ENCODE data around the gene SEPTIN3.

The SEPTIN3 gene

DNA sequence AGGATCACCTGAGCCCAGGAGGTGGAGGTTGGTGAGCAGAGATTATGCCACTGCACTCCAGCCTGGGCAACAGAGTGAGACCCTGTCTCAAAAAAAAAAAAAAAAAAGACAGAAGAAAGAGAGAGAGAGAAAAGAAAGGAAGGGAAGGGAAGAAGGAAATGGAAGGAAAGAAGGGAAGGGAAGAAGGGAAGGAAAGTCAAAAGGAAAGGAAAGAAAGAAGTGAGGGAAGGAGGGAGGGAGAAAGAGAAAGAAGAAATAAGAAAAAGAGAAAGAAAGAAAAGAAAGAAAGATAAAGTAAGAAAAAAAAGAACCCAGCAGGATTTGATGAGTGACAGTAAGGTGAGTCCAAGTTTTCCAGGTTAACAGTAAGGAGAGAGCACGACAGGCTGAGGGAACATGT, 49.0 kb downstream of the SEPTIN3 start:
- no peak for DNase-seq (ENCODE audit: low read depth in 2 of 2)

Measured in stimulated activated CD8-positive, alpha-beta memory T cell treated with anti-CD3 and anti-CD28 coated beads, Interleukin-7, amount 100 ng/mL, for 1 hour (primary cell).